ENCODE measurements around the gene FRMD1.

FRMD1 gene

GRCh38 chr6:168120390-168121302 lies 41.6 kb upstream of the FRMD1 start:
- no peak overlapping the region for H3K27ac Mint-ChIP-seq (ENCODE audit: low read depth)
- peaks cover 1% of the 10 kb centered on the region for H3K9me3 Mint-ChIP-seq
- H3K4me1 Mint-ChIP-seq = no peaks in the 10 kb centered on the region
- H3K27me3 Mint-ChIP-seq = no peaks in the 10 kb centered on the region
- no peak for ATAC-seq (replicated peaks; ENCODE audit: extremely low read depth, poor library complexity, severe bottlenecking)
- DNase-seq (ENCODE audit: low spot score in 2 of 2) = peak in 1 of 2 donors; percentile 7
- H3K4me3 Mint-ChIP-seq = no peak overlapping the region
- no peaks in the 10 kb centered on the region for H3K36me3 Mint-ChIP-seq (ENCODE audit: insufficient read depth)

GRCh38 chr6:168119539-168119938 lies 40.5 kb upstream of the FRMD1 start:
- no peaks in the 10 kb centered on the region for H3K36me3 Mint-ChIP-seq (ENCODE audit: insufficient read depth)
- H3K27ac Mint-ChIP-seq (ENCODE audit: low read depth) = no peak overlapping the region
- no peak for DNase-seq (ENCODE audit: low spot score in 2 of 2)
- H3K4me1 Mint-ChIP-seq = no peaks in the 10 kb centered on the region
- no peak overlapping the region for H3K4me3 Mint-ChIP-seq
- peaks cover 6% of the 10 kb centered on the region for H3K9me3 Mint-ChIP-seq
- no peak for ATAC-seq (replicated peaks; ENCODE audit: extremely low read depth, poor library complexity, severe bottlenecking)
- no peaks in the 10 kb centered on the region for H3K27me3 Mint-ChIP-seq

DNA sequence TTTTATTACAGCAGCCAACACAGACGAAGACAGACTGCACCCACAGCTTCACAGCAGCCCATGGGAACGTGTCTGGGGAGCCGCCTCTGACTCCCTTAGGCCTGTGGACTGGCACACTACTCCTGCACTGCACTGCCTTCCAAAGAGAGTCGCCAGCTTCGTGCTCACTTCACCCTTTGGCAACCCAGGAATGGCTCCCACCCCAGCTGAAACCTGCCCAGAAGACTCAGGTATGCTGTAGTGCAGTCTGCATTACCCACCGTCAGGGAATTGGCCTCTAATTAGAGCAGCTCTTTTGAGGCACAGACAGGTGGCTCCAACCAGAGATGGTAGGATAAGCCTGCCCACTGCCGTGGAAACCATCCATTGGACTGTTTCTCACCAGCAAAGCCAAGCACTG lies 39.9 kb upstream of the FRMD1 start:
- ATAC-seq (replicated peaks; ENCODE audit: extremely low read depth, poor library complexity, severe bottlenecking) (no peak), DNase-seq (ENCODE audit: low spot score in 2 of 2) (no peak)
- Mint-ChIP-seq H3K36me3 (ENCODE audit: insufficient read depth) (no peaks in the 10 kb centered on the region), H3K9me3 (peaks cover 6% of the 10 kb centered on the region), H3K4me3 (no peak overlapping the region), H3K4me1 (no peaks in the 10 kb centered on the region), H3K27ac (ENCODE audit: low read depth) (no peak overlapping the region), H3K27me3 (no peaks in the 10 kb centered on the region)

DNA sequence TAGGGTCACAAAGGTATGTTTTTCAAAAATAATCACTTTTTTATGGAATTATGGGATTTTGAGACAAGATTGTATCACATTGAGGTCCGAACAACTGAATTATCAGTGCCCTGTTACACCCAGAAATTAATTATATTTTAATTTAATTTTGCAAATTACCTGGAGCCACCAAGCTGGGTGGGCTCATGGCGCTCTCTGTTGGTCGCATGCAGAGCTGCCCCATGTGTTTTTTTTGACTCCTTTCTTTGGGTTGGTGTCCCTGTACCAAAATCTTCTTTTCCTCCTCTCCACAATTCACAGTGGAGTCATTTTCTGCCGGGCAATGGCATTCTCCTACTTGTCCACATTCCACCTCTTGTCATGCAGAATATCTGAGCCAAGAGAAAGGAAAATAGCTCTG lies 38.9 kb upstream of the FRMD1 start:
- H3K36me3 Mint-ChIP-seq (ENCODE audit: insufficient read depth) = no peaks in the 10 kb centered on the region
- no peak overlapping the region for H3K4me3 Mint-ChIP-seq
- ATAC-seq (replicated peaks; ENCODE audit: extremely low read depth, poor library complexity, severe bottlenecking) (no peak), DNase-seq (ENCODE audit: low spot score in 2 of 2) (no peak)
- H3K4me1 Mint-ChIP-seq = no peaks in the 10 kb centered on the region
- H3K27ac Mint-ChIP-seq (ENCODE audit: low read depth) = no peak overlapping the region
- H3K9me3 Mint-ChIP-seq = peaks cover 6% of the 10 kb centered on the region
- H3K27me3 Mint-ChIP-seq = no peaks in the 10 kb centered on the region

DNA sequence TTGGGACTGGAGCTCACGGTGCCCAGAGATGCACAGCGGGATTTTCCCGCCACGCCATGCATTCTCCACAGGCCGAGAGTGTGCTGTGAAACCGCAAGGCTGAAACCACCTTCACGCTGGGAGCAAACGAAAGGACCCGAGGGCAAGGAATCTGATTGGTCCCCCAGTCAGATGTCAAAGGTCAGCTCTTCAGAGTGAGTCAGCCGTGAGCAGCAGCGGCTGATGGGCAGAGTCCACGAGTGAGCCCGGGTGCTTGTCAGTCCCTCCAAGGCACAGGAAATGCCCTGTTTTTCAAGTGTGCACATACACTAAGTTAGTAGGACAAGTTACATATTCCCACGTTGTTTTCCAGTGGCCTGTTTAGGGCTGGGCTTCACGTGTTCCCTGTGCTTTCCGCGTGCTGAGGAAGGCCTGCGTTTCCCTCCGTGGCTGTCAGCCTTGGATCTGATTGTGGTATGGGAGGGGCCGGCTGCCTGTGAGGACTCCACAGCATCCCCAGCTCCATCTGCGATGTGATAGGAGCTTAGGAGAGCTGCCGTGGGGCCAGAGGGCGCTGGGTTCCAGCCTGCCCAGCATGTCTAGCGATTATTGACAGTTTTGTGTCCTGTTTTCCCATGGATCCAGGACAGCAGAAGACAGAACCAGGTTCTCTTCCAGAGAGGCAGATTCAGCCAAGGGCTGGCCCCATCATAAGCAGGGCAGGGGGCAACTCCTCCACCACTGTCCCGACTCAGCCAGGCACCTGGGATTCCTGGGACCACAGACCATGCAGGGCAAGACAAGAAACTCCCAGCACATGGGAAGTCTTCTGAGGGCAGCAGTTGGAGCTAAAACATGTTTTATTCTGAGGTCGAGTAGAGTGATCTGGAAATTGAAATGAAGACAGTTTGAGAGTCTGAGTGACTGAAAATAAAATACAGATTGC lies 38.2 kb upstream of the FRMD1 start:
- H3K27ac Mint-ChIP-seq (ENCODE audit: low read depth) = no peak overlapping the region

DNA sequence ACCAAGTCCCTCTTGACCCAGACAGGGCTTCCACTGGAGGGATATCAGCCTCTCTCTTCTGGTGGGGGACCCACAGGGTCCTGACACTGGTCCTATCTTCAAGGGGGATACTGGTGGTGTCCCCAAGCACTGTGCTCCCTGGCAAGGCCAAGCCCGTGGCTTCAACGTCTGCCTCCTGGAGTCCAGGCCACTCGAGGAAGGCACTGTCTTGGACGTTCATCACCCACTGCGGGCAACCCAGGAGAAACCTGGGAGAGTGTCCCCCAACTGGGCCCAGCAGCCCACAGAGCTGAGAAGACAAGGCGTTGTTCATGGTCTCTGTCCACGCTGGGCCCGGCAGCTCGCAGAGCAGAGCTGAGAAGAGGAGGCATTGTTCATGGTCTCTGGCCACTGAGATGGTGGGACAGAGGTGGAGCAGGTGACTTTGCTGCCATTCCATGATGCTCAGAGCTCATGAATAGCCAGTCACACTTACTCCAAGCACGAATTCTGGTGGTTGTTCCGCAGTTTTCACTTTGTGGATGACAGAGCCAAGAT lies 37.5 kb upstream of the FRMD1 start:
- Mint-ChIP-seq H3K9me3 (peaks cover 6% of the 10 kb centered on the region), H3K27me3 (peaks cover 6% of the 10 kb centered on the region), H3K27ac (ENCODE audit: low read depth) (no peak overlapping the region), H3K4me1 (no peaks in the 10 kb centered on the region), H3K36me3 (ENCODE audit: insufficient read depth) (no peaks in the 10 kb centered on the region), H3K4me3 (no peak overlapping the region)
- ATAC-seq (replicated peaks; ENCODE audit: extremely low read depth, poor library complexity, severe bottlenecking) (no peak), DNase-seq (ENCODE audit: low spot score in 2 of 2) (no peak)

More for the DNA sequence above, 38.2 kb upstream of the FRMD1 start:
- no peak for DNase-seq (ENCODE audit: low spot score in 2 of 2)
- Mint-ChIP-seq H3K27me3 (no peaks in the 10 kb centered on the region), H3K4me3 (no peak overlapping the region), H3K36me3 (ENCODE audit: insufficient read depth) (no peaks in the 10 kb centered on the region), H3K9me3 (peaks cover 6% of the 10 kb centered on the region), H3K4me1 (no peaks in the 10 kb centered on the region)
- ATAC-seq (replicated peaks; ENCODE audit: extremely low read depth, poor library complexity, severe bottlenecking) = no peak

DNA sequence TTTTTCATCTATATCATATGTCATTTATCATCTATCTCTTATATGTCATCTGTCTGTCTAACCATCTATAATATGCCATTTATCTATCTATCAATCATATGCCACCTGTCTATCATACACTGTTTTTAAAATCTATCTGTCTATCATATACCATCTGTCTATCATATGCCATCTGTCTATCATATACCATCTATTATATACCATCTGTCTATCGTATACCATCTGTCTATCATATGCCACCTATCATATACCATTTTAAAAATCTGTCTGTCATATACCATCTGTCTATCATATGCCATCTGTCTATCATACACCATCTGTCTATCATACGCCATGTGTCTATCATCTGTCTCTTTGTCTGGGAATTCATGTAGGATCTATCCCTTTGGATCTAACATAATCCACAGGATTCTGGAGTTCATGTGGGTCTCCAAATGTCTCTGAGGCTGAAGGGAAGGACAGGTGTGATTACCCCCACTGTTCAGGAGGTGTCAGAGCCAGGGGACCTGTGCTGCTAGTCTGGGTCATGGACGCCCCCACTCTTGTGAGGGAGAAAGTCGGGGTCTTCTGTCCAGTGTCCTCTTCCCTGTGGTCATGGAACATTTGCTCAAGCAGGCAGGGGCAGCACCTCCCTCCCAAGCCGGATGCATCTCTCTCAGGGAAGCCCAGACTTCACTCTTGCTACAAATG lies 36.9 kb upstream of the FRMD1 start:
- DNase-seq (ENCODE audit: low spot score in 2 of 2) = no peak
- H3K27ac Mint-ChIP-seq (ENCODE audit: low read depth) = no peak overlapping the region
- H3K4me1 Mint-ChIP-seq = no peaks in the 10 kb centered on the region
- ATAC-seq (replicated peaks; ENCODE audit: extremely low read depth, poor library complexity, severe bottlenecking) = no peak
- H3K9me3 Mint-ChIP-seq = peaks cover 6% of the 10 kb centered on the region
- H3K36me3 Mint-ChIP-seq (ENCODE audit: insufficient read depth) = no peaks in the 10 kb centered on the region
- H3K27me3 Mint-ChIP-seq = peaks cover 12% of the 10 kb centered on the region
- no peak overlapping the region for H3K4me3 Mint-ChIP-seq

DNA sequence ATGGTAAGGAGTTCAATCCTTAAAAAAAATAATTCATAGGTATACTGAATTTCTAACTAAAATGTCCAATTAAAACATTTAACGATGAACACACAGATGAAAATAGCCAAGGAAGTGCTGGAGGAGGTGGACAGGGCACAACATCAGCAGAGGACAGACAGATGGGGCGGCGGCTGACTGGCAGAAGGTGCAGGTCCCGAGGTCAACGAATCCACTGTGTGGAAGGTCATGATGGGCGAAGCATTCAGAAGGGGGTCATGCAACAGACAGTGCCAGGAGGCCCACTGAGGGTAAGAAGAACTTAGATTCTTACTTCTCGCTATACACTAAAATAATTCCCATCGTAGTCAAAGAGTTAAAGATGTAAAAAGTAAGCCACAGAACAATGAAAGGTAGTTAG lies 34.2 kb upstream of the FRMD1 start:
- H3K27me3 Mint-ChIP-seq = peaks cover 30% of the 10 kb centered on the region
- H3K4me3 Mint-ChIP-seq = no peak overlapping the region
- H3K4me1 Mint-ChIP-seq = no peaks in the 10 kb centered on the region
- H3K9me3 Mint-ChIP-seq = peaks cover 6% of the 10 kb centered on the region
- H3K36me3 Mint-ChIP-seq (ENCODE audit: insufficient read depth) = no peaks in the 10 kb centered on the region
- no peak for ATAC-seq (replicated peaks; ENCODE audit: extremely low read depth, poor library complexity, severe bottlenecking)
- H3K27ac Mint-ChIP-seq (ENCODE audit: low read depth) = no peak overlapping the region
- no peak for DNase-seq (ENCODE audit: low spot score in 2 of 2)

DNA sequence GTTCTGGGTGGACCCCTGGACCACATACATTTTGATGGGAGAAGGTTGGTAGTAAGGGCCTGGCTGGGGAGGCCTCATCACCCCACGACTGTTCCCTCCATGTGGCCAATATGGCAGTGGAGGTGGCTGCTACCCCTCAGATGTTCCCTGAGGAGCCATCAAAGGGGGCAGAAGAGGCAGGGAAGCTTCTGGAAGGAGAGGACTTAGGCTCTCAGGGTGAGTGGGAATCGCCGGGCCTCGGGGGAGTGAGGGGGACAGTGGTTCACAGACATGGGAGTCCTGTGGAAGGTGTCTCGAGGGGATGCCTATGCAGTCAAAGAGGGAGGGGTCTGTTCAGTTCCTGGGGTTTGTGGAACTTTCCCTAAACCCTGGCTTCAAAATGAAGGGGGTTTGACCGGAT lies 32.9 kb upstream of the FRMD1 start:
- no peak overlapping the region for H3K4me3 Mint-ChIP-seq
- DNase-seq (ENCODE audit: low spot score in 2 of 2) = no peak
- no peaks in the 10 kb centered on the region for H3K4me1 Mint-ChIP-seq
- no peak overlapping the region for H3K27ac Mint-ChIP-seq (ENCODE audit: low read depth)
- no peak for ATAC-seq (replicated peaks; ENCODE audit: extremely low read depth, poor library complexity, severe bottlenecking)
- peaks cover 6% of the 10 kb centered on the region for H3K9me3 Mint-ChIP-seq
- H3K27me3 Mint-ChIP-seq = peaks cover 30% of the 10 kb centered on the region
- no peaks in the 10 kb centered on the region for H3K36me3 Mint-ChIP-seq (ENCODE audit: insufficient read depth)

DNA sequence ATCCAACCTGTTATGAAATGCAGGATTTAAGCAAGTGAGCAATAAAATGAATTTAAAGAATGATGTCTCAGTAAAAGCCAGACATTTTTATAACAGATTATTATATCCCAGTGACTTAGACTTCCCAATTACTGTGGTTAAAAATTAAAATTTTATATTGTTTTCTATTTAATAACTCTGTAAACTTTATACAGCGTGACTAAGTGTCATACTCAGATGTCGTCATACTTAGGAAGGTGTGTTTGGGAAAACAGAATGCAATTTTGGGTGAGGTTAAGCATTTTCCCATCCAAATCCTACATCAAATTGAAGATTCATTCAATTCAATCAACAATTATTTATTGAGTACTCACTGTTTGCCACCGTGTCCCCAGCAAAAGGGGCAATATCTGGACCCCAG lies 31.4 kb upstream of the FRMD1 start:
- Mint-ChIP-seq H3K9me3 (peaks cover 2% of the 10 kb centered on the region), H3K36me3 (ENCODE audit: insufficient read depth) (no peaks in the 10 kb centered on the region), H3K27me3 (peaks cover 30% of the 10 kb centered on the region), H3K4me3 (no peak overlapping the region), H3K27ac (ENCODE audit: low read depth) (no peak overlapping the region), H3K4me1 (no peaks in the 10 kb centered on the region)
- DNase-seq (ENCODE audit: low spot score in 2 of 2) (no peak), ATAC-seq (replicated peaks; ENCODE audit: extremely low read depth, poor library complexity, severe bottlenecking) (no peak)

- Mint-ChIP-seq H3K4me1 (no peaks in the 10 kb centered on the region), H3K9me3 (no peaks in the 10 kb centered on the region), H3K36me3 (ENCODE audit: insufficient read depth) (no peaks in the 10 kb centered on the region), H3K27me3 (peaks cover 39% of the 10 kb centered on the region), H3K4me3 (no peak overlapping the region), H3K27ac (ENCODE audit: low read depth) (no peak overlapping the region)
- ATAC-seq (replicated peaks; ENCODE audit: extremely low read depth, poor library complexity, severe bottlenecking) = no peak
- no peak for DNase-seq (ENCODE audit: low spot score in 2 of 2)
Observed at GRCh38 chr6:168109171-168109570, 30.2 kb upstream of the FRMD1 start.

Measured in central memory CD8-positive, alpha-beta T cell (primary cell).